ENCODE data around the gene NBEAL1.

DNA sequence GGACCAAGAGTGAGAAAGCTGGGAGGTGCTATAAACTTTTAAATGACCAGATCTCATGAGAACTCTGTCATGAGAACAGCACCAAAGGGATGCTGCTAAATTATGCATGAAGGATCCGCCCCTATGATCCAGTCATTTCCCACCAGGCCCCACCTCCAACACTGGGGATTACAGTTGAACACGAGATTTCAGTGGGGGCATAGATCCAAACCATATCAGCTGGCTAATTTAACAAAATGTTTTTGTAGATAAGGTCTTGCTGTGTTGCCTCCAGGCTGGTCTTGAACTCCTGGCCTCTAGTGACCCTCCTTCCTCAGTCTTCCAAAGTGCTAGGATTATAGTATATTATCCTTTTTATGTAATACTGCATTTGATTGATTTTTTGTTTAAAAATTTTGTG is 56.0 kb downstream of the NBEAL1 start:
- TF ChIP-seq, protein P1, sequence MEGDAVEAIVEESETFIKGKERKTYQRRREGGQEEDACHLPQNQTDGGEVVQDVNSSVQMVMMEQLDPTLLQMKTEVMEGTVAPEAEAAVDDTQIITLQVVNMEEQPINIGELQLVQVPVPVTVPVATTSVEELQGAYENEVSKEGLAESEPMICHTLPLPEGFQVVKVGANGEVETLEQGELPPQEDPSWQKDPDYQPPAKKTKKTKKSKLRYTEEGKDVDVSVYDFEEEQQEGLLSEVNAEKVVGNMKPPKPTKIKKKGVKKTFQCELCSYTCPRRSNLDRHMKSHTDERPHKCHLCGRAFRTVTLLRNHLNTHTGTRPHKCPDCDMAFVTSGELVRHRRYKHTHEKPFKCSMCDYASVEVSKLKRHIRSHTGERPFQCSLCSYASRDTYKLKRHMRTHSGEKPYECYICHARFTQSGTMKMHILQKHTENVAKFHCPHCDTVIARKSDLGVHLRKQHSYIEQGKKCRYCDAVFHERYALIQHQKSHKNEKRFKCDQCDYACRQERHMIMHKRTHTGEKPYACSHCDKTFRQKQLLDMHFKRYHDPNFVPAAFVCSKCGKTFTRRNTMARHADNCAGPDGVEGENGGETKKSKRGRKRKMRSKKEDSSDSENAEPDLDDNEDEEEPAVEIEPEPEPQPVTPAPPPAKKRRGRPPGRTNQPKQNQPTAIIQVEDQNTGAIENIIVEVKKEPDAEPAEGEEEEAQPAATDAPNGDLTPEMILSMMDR (IDR thresholded peaks at IDR 0.05), result no peak
- no peak for TF ChIP-seq POLR2A (IDR thresholded peaks at IDR 0.05)

Measured in Peyer's patch (tissue), 4 donors.